K562 (cell line): ENCODE measurements around the gene LIMCH1. TPM values are rescaled to one million over a fixed set of nuclear protein-coding genes. Genes with fewer than 3 reads are reported as not detected.
"Not testable (repeated sequence)": the region's sequence is repeated elsewhere in the genome, so short reads cannot be mapped to it uniquely, and the experiment has no call there.

ENCODE experiments used
- ATAC-seq: fragments of 200-7000 bp; cut with Tn5 transposase; 3 replicates; pipeline ENCODE4 v1.9.1; 2020; ENCODE audit warnings: moderate library complexity
- BruUV-seq: library from RNA; stranded (reverse); fragments of 400-500 nt; replicated peaks from 2 replicates; lab custom pipeline; 2021; lab: Mats Ljungman, UMichigan
- CTCF ChIA-PET: fragments of 300-600 bp; formaldehyde crosslinking; extraction: SDS; loops from one replicate; lab custom pipeline; 2021; ENCODE audit warnings: low intra/inter-chr PET ratio; lab: Yijun Ruan, JAX
- POLR2A ChIA-PET: fragments of 300-600, 350-650 bp; sonication (Branson Sonifier 250); formaldehyde crosslinking; extraction: SDS; loops from one replicate; lab custom pipeline; 2021; ENCODE audit warnings: antibody characterized with exemption, inconsistent platforms; lab: Yijun Ruan, JAX
- DNase-seq, 4 experiments: peaks; one replicate each; pipeline versions ENCODE4 v3.0.0 to v3.0.0-alpha.2; 2011 to 2018; ENCODE audit warnings: low spot score in 3 of 4, mixed read lengths in 3 of 4; ENCODE audit errors: extremely low read depth in 1 of 4
- FAIRE-seq: peaks from 2 replicates; lab custom pipeline; 2011; peaks lifted over from hg19 to GRCh38; lab: Jason Lieb, UNC
- H2AFZ ChIP-seq: 2 replicates; pipeline ENCODE4 v1.6.0; 2011; ENCODE audit warnings: low read depth, low read length, control low read depth, inconsistent platforms
- H3K27ac ChIP-seq: fragments of 200-600 bp; 3 replicates; pipeline ENCODE4 v1.8.0; 2011; ENCODE audit warnings: low read depth, mild to moderate bottlenecking, control low read depth, inconsistent platforms, low read length, moderate library complexity, mixed read lengths; ENCODE audit errors: extremely low read depth
- H3K27me3 ChIP-seq, 2 experiments: fragments of 300-600 bp in 1 of 2; 2 replicates in 1 of 2; 3 replicates in 1 of 2; pipeline versions ENCODE4 v1.6.0 to v1.8.0; 2011; ENCODE audit warnings: inconsistent platforms in 2 of 2, low read length in 2 of 2, mild to moderate bottlenecking in 1 of 2, mixed read lengths in 1 of 2, moderate library complexity in 1 of 2; ENCODE audit not compliant: control insufficient read depth in 2 of 2, insufficient read depth in 2 of 2
- H3K36me3 ChIP-seq: fragments of 300-600 bp; 3 replicates; pipeline ENCODE4 v1.8.0; 2011; ENCODE audit warnings: mild to moderate bottlenecking, low read length, inconsistent platforms; ENCODE audit not compliant: control insufficient read depth, insufficient read depth
- H3K4me1 ChIP-seq, 2 experiments: fragments of 200-600 bp in 1 of 2; replicated peaks in 1 of 2; 2 replicates in 1 of 2; 3 replicates in 1 of 2; pipeline versions ENCODE4 v1.5.1 to v1.8.0; 2011; ENCODE audit warnings: inconsistent platforms in 2 of 2, low read length in 2 of 2, mild to moderate bottlenecking in 1 of 2, mixed read lengths in 1 of 2, moderate library complexity in 1 of 2; ENCODE audit not compliant: control insufficient read depth in 2 of 2, insufficient read depth in 2 of 2
- H3K4me2 ChIP-seq: 2 replicates; pipeline ENCODE4 v1.6.1; 2011; ENCODE audit warnings: low read length, control low read depth, inconsistent platforms, mixed read lengths; ENCODE audit not compliant: insufficient read depth
- H3K4me3 ChIP-seq: fragments of 200-600 bp; sonication (generic), shearing (Covaris generic); 2 replicates; pipeline ENCODE4 v1.5.1; 2016; ENCODE audit warnings: control low read depth, inconsistent platforms
- H3K79me2 ChIP-seq: fragments of 200-600 bp; 3 replicates; pipeline ENCODE4 v1.8.0; 2011; ENCODE audit warnings: low read length, inconsistent platforms; ENCODE audit not compliant: control insufficient read depth, insufficient read depth
- H3K9ac ChIP-seq, 2 experiments: 2 replicates each; pipeline versions ENCODE4 v1.6.0 to v1.6.1; 2011; ENCODE audit warnings: low read depth in 2 of 2, low read length in 2 of 2, control low read depth in 1 of 2, inconsistent platforms in 1 of 2, mild to moderate bottlenecking in 1 of 2, mixed read lengths in 1 of 2; ENCODE audit not compliant: insufficient read depth in 1 of 2
- H3K9me1 ChIP-seq: one replicate; pipeline ENCODE4 v1.6.0; 2011; ENCODE audit warnings: inconsistent platforms, mild to moderate bottlenecking, low read length, moderate library complexity; ENCODE audit not compliant: control insufficient read depth, insufficient read depth
- H3K9me3 ChIP-seq: replicated peaks from 2 replicates; pipeline ENCODE4 v1.5.1; 2011; ENCODE audit warnings: low read depth, low read length, inconsistent platforms; ENCODE audit not compliant: control insufficient read depth, insufficient read depth
- H4K20me1 ChIP-seq: replicated peaks from 2 replicates; pipeline ENCODE4 v1.6.1; 2011; ENCODE audit warnings: low read length, inconsistent platforms, mixed read lengths; ENCODE audit not compliant: control insufficient read depth, insufficient read depth
- CREM ChIP-seq: IDR thresholded peaks from 2 replicates; pipeline ENCODE4 v1.6.1; 2014; ENCODE audit warnings: antibody characterized with exemption, low read depth
- E2F1 ChIP-seq: sonication (generic); formaldehyde crosslinking; IDR thresholded peaks from 2 replicates; pipeline ENCODE4 v1.8.1; 2023; ENCODE audit warnings: mild to moderate bottlenecking, missing genetic modification reagents, moderate library complexity
- JUND ChIP-seq, 2 experiments: IDR thresholded peaks; 2 replicates in 1 of 2; 3 replicates in 1 of 2; pipeline ENCODE4 v1.6.1; 2011; ENCODE audit warnings: borderline replicate concordance in 2 of 2, low read depth in 2 of 2, low read length in 2 of 2, improper control_type of control experiment in 1 of 2, missing biosample characterization in 1 of 2, missing genetic modification characterization in 1 of 2, missing genetic modification reagents in 1 of 2
- MLLT1 ChIP-seq, 2 experiments: fragments of 450-650 bp; IDR thresholded peaks; 2 replicates each; pipeline ENCODE4 v1.6.1; 2016
- RBM22 ChIP-seq: fragments of 200-400 bp; formaldehyde crosslinking; IDR thresholded peaks from 2 replicates; pipeline ENCODE4 v1.6.1; 2018; ENCODE audit warnings: low read length, low read depth; ENCODE audit not compliant: poor library complexity, severe bottlenecking
- RBM25 ChIP-seq: fragments of 200-400 bp; formaldehyde crosslinking; IDR thresholded peaks from 2 replicates; pipeline ENCODE4 v1.6.1; 2018; ENCODE audit warnings: low read length, low read depth, moderate library complexity; ENCODE audit not compliant: severe bottlenecking
- ZNF146 ChIP-seq: IDR thresholded peaks from one replicate; pipeline ENCODE4 v1.6.1; 2018; ENCODE audit warnings: missing compliant biosample characterization; ENCODE audit not compliant: unreplicated experiment
- ZNF184 ChIP-seq: sonication (generic); formaldehyde crosslinking; IDR thresholded peaks from 2 replicates; pipeline ENCODE4 v1.5.0; 2020; ENCODE audit warnings: missing genetic modification reagents
- WGBS: fragments of 100-300 bp; shearing (Covaris generic); methylation state at CpG from one replicate; pipeline ENCODE4 v1.1.6; 2016; ENCODE audit warnings: low coverage, mixed read lengths; ENCODE audit not compliant: insufficient coverage; ENCODE audit errors: missing lambda C conversion rate; 5-methylcytosine and 5-hydroxymethylcytosine counted together
- in situ Hi-C: fragments of 300-500 bp; cut with MboI; formaldehyde crosslinking; loops from 4 replicates; pipeline ENCODE4 v1.15.0; 2018; ENCODE audit warnings: inconsistent platforms, mixed read lengths
- intact Hi-C: fragments of 100-400 bp; cut with micrococcal nuclease; formaldehyde crosslinking; loops from 2 replicates; pipeline ENCODE4 v1.14.2; 2022
- polyA plus RNA-seq, 8 experiments: library from polyadenylated mRNA; depleted of rRNA in 4 of 8; stranded (reverse) in 5 of 8; unstranded in 3 of 8; fragments of >200 nt; fragmentation: Nextera tagmentation in 2 of 8; fragmentation: Illumina TruSeq in 1 of 8; extraction: Ambion mirVana in 2 of 8; extraction: Trizol in 1 of 8; gene quantifications; 2 replicates each; pipeline versions ENCODE4 v1.2.1 to v1.2.3, GENCODE V29; 2011 to 2014; ENCODE audit warnings: inconsistent platforms in 1 of 8, missing spikeins in 1 of 8
- total RNA-seq, 7 experiments: library from RNA; depleted of rRNA in 6 of 7; stranded (reverse); fragments of >200 nt in 6 of 7; fragmentation: Illumina TruSeq in 2 of 7; extraction: Trizol in 2 of 7; gene quantifications; 2 replicates each; pipeline versions ENCODE4 v1.2.1 to v1.2.3, GENCODE V29; 2011 to 2021; ENCODE audit warnings: low replicate concordance in 1 of 7

Gene LIMCH1
- total and polyA plus RNA-seq, 9 of the 15 experiments (the other 6 are each of a cell fraction or from before 2014, with no cell fraction given) = 0.35 TPM; not detected in 8

GRCh38 chr4:41709844-41710481, 172.0 kb downstream of the LIMCH1 start (continued):
- TF ChIP-seq MLLT1 (IDR thresholded peaks at IDR 0.05) = no peak
- no peak for TF ChIP-seq ZNF184 (CRISPR knock-in tag)
- TF ChIP-seq RBM22 = no peak
- TF ChIP-seq JUND (IDR thresholded peaks at IDR 0.05; ENCODE audit: borderline replicate concordance, low read depth, low read length) = no peak
- TF ChIP-seq JUND (tag; IDR thresholded peaks at IDR 0.05; ENCODE audit: borderline replicate concordance, low read depth, low read length) = 0 out of 3 replicates have a peak, but pooled peaks have one; percentile 30
- no peak for TF ChIP-seq E2F1 (CRISPR knock-in tag)
- 0 out of 2 replicates have a peak, but pooled peaks have one; percentile 19 for TF ChIP-seq CREM

GRCh38 chr4:41711654-41712053, 173.7 kb downstream of the LIMCH1 start:
- DNase-seq, H3K9ac ChIP-seq, H3K4me3 ChIP-seq: not testable (repeated sequence)
- POLR2A ChIA-PET = interaction anchor here (0.6 kb wide), 1 partner anchor 29 kb away, joined by 4 read pairs; no protein-coding TSS in a partner anchor
- TF ChIP-seq RBM25 (peak; percentile 53), ZNF146 (CRISPR knock-in tag) (peak; percentile 73)
- TF ChIP-seq, all 486 proteins: peak for 2; not testable (repeated sequence) for 484
- H3K27me3 ChIP-seq, in situ Hi-C loops, H3K27ac ChIP-seq, H3K9me3 ChIP-seq, BruUV-seq, H3K9me1 ChIP-seq, FAIRE-seq, H3K79me2 ChIP-seq, H3K4me1 ChIP-seq, ATAC-seq, H3K4me2 ChIP-seq, H4K20me1 ChIP-seq, intact Hi-C loops, H3K36me3 ChIP-seq, H2AFZ ChIP-seq, CTCF ChIA-PET: not testable (repeated sequence)
- 0% methylated on average over 2 of the region's 2 CpGs for WGBS
